Astrocyte of the spinal cord (primary cell): ENCODE measurements around the gene DCTN1.
A peak's percentile ranks its signal among the peaks of the same experiment; 100 is the strongest.
"Not testable (repeated sequence)": the region's sequence is repeated elsewhere in the genome, so short reads cannot be mapped to it uniquely, and the experiment has no call there.

ENCODE experiments used
- DNase-seq: peaks from one replicate; pipeline ENCODE4 v3.0.0; 2011; ENCODE audit warnings: low read depth, low spot score
- H3K4me3 ChIP-seq: 2 replicates; pipeline ENCODE4 v1.5.1; 2011; ENCODE audit warnings: low read depth, mild to moderate bottlenecking, low read length, moderate library complexity
- in situ Hi-C: cut with HindIII; loops from 2 replicates; pipeline ENCODE4 v1.10.0; 2017; ENCODE audit warnings: low sequenced_read_pairs
- TF ChIP-seq, protein P1 (sequence below): IDR thresholded peaks from 2 replicates; pipeline ENCODE4 v1.5.1; 2012; ENCODE audit warnings: low read depth, mild to moderate bottlenecking, low read length, inconsistent platforms

Gene DCTN1

DNA sequence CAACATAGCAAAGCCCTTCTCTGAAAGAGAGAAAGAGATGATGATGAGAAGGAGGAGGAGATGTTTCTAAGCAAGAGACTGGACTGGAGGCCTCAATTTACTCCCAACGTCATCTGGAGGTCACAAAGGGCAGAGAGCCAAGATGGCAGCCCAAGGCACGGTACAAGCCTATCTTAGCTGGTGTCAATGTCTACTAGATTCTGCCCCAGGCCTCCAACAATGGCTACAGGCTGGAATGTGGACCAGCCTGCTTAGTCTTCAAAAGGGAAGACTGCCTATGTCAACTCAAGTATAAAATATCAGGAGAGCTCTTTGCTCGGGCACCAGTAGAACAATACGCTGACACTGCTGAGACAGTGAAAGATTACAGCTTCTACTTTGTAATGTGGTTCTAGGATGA, 30.2 kb downstream of the DCTN1 start:
- in situ Hi-C loops = no loop called here
- TF ChIP-seq, protein P1, sequence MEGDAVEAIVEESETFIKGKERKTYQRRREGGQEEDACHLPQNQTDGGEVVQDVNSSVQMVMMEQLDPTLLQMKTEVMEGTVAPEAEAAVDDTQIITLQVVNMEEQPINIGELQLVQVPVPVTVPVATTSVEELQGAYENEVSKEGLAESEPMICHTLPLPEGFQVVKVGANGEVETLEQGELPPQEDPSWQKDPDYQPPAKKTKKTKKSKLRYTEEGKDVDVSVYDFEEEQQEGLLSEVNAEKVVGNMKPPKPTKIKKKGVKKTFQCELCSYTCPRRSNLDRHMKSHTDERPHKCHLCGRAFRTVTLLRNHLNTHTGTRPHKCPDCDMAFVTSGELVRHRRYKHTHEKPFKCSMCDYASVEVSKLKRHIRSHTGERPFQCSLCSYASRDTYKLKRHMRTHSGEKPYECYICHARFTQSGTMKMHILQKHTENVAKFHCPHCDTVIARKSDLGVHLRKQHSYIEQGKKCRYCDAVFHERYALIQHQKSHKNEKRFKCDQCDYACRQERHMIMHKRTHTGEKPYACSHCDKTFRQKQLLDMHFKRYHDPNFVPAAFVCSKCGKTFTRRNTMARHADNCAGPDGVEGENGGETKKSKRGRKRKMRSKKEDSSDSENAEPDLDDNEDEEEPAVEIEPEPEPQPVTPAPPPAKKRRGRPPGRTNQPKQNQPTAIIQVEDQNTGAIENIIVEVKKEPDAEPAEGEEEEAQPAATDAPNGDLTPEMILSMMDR = no peak
- DNase-seq = no peak

DNA sequence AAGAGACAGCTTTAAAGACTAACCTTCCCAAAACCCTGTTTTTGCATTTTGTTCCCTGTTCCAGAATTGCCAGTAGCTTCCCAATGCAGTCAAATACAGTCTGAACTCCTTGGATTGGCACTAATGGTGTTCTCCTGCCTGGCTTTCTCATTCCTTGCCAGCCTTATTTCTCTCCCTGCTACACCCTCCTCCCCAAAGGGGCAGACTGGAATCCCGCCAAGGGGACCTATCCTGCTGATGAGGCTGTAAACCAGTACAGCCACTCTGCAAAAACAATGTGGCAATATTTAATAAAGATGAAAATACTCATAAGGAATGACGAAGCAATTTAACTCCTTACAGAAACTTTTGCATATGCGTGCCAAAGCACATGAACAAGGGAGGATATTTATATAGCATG, 32.4 kb downstream of the DCTN1 start:
- TF ChIP-seq, protein P1 = no peak
- no peak for DNase-seq
- in situ Hi-C loops = no loop called here
- H3K4me3 ChIP-seq = no peak overlapping the region

More for the DNA sequence above, 30.2 kb downstream of the DCTN1 start:
- no peak overlapping the region for H3K4me3 ChIP-seq

DNA sequence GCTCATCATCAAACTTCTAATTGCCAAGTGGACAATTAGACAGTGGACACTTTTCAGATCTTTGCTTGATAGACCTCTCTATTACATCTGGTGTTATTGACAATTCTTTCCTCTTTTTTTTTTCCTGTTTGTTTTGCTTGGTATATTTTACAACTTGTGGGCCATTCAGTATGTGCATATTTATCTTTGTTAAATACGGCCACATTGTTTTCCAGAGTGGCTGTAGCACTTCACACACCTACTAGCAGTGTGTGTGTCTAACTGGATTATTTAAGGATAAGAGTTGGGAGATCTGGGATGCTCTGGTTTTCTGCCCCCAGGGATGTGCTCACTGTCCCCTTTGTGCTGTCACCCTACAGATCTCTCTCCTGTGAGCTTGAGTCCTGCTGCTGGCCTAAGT, 32.8 kb downstream of the DCTN1 start:
- H3K4me3 ChIP-seq = no peak overlapping the region
- in situ Hi-C loops = no loop called here
- DNase-seq = no peak
- TF ChIP-seq, protein P1 = no peak

DNA sequence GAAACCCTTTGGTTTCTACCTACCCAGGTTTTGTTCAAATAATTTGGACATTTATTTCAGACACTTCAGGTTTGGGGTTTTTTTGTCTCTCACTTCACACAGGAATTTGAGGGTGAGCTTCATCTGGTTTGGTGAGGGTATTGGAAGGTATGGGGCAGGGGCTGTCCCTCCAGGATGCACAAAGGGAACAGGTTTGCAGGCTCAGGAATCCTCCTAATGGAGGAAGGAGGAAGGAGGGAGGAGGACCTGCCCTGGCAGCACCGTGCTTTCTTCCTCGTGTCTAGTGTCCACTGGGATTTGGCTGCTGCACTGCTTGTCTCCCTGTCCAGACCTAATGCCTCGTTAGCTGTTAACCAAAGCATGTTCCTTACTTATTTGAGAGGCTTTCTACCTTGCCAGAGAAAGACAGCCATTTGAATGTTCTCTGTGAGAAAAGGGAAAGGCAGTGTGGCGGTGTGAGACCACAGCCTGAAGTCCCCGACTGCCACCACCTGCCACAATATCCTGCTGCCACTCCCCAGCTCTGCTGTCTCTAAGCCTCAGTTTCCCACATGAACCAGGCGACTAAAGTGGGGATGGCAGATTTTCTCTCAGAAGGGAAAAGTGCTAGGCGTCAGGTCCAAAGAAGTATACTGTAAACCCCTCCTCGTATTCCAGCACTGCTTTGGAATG, 34.7 kb downstream of the DCTN1 start:
- no peak overlapping the region for H3K4me3 ChIP-seq
- TF ChIP-seq, protein P1 = no peak
- in situ Hi-C loops = no loop called here
- no peak for DNase-seq

DNA sequence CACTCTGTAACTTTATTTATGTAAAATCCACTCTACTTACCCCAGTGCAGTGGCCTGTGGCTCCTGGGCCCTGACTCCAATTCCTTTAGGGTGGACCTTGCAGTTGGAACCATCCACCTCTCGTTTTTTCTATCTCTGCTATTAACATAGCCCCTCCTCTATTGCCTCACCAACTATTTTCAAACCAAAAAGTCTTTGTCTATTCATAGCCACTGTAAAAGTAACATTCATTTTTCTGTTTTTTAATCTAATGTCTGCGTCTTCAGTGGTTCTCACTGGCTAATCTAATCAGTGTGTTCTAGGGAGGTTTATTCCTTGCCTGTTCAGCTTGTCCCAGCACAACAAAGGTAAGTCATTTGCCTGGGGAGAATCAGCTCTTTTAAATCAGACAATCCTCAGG, 36.8 kb downstream of the DCTN1 start, which contains the start of gene SLC4A5:
SLC4A5 (minus strand) TSS at position 101 of the 400 bp plus-strand sequence. CDS start 28,393 bp downstream, outside the sequence.
- TF ChIP-seq, protein P1 = no peak
- H3K4me3 ChIP-seq = no peak within 1 kb of the TSS
- in situ Hi-C loops = no loop called here
- no peak for DNase-seq

DNA sequence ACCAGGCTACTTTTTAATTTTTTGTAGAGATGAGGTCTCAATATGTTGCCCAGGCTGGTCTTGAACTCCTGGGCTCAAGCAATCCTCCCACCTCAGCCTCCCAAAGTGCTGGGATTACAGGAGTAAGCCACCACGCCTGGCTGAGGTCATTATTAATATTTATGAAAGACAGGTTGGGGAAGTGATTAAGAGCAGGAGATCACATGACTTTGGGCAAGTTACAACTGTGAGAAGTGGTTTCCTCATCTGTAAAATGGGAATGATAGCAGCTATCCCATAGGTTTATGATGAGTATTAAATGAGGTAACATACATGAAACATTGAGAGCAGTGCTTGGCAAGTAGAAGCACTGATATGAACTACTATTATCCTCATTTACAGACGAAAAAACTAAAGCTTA, 43.9 kb downstream of the DCTN1 start:
- in situ Hi-C loops, DNase-seq, H3K4me3 ChIP-seq: not testable (repeated sequence)

DNA sequence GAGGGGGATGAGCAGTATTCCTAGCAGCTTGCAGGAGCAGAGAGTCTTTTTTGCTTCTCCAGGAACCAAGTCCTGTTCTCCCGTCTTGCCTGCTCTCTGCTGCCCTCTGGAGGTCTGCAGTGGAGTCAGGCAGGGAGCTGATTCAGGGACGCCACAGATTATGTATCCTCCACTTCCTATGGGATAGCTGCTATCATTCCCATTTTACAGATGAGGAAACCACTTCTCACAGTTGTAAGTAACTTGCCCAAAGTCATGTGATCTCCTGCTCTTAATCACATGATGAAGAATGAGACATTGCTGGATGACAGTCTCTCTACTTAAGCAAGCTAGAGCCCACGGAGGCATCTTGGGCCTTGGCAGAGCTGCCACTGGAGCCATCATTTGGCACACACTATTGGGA, 45.2 kb downstream of the DCTN1 start:
- no peak overlapping the region for H3K4me3 ChIP-seq
- peak; percentile 68 for DNase-seq
- in situ Hi-C loops = no loop called here
- TF ChIP-seq, protein P1 = peak; percentile 99
